GM18520 (cell line): ENCODE results near the gene KMT5B.
A peak's percentile ranks its signal among the peaks of the same experiment; 100 is the strongest.

ENCODE experiments used
- ATAC-seq: cut with Tn5 transposase; IDR thresholded peaks from one replicate; pipeline ENCODE4 v1.9.1; 2021; ENCODE audit not compliant: unreplicated experiment

KMT5B gene

GRCh38 chr11:68121067-68121899, 91.8 kb downstream of the KMT5B start, which contains the start of gene CHKA:
TSS of gene CHKA (minus strand) at chr11:68121388. CDS start at chr11:68121177, 211 bp downstream.
- peak; percentile 78 for ATAC-seq

- peak; percentile 6 for ATAC-seq
These were observed 92.6 kb downstream of the KMT5B start for GRCh38 chr11:68120273-68121066.

GRCh38 chr11:68118706-68119448, 94.2 kb downstream of the KMT5B start:
- no peak for ATAC-seq

- no peak for ATAC-seq
These were observed 95.1 kb downstream of the KMT5B start for GRCh38 chr11:68117853-68118470.

- ATAC-seq: no peak
These were observed 96.1 kb downstream of the KMT5B start for GRCh38 chr11:68116974-68117373.

GRCh38 chr11:68116126-68116525, 97.0 kb downstream of the KMT5B start:
- ATAC-seq: no peak

- ATAC-seq: no peak
These were observed 97.8 kb downstream of the KMT5B start for GRCh38 chr11:68115285-68115684.

GRCh38 chr11:68113986-68114385, 99.1 kb downstream of the KMT5B start:
- no peak for ATAC-seq

- ATAC-seq: no peak
These were observed 105.4 kb downstream of the KMT5B start for GRCh38 chr11:68107689-68108088.

- ATAC-seq: no peak
These were observed 106.7 kb downstream of the KMT5B start for GRCh38 chr11:68106165-68106940.
